ENCODE data around the gene AKR1D1. TPM values are rescaled to one million over a fixed set of nuclear protein-coding genes. Genes with fewer than 3 reads are reported as not detected.

Gene AKR1D1
- total and polyA plus RNA-seq, 2 of the 13 experiments (the other 11 are each of a cell fraction or from before 2014, with no cell fraction given), result 6.9 to 37.0 TPM

DNA sequence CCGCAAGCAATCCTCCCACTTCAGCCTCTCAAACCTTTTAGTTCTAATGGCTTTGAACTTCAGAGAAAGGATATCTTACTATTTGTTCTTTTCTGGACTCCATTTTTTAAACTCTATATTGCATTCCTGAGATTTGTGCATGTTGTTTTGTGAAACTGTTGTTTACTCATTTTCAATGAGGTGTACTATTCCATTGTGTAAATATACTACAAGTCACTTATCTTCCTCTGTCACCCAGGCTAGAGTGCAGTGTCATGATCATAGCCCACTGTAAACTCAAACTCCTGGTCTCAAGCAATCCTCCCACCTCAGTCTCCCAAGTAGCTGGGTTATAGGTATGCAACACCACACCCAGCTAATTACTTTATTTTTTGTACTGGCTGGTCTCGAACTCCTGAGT, 31.4 kb upstream of the AKR1D1 start (continued):
- TF ChIP-seq ZBTB40 (IDR thresholded peaks at IDR 0.05) (no peak), ZBTB40 (CRISPR knock-in tag; IDR thresholded peaks at IDR 0.05) (no peak), ARID4A (CRISPR knock-in tag; IDR thresholded peaks at IDR 0.05; ENCODE audit: borderline replicate concordance) (no peak), RFXAP (CRISPR knock-in tag; IDR thresholded peaks at IDR 0.05; ENCODE audit: borderline replicate concordance) (no peak), SIN3A (IDR thresholded peaks at IDR 0.05; ENCODE audit: borderline replicate concordance, low read depth, low read length) (no peak), ARNTL (CRISPR knock-in tag; IDR thresholded peaks at IDR 0.05) (no peak), ZBTB25 (CRISPR knock-in tag; IDR thresholded peaks at IDR 0.05) (no peak), ZFP36L1 (CRISPR knock-in tag; IDR thresholded peaks at IDR 0.05) (no peak), ZGPAT (CRISPR knock-in tag; IDR thresholded peaks at IDR 0.05) (no peak), FOXA1 (IDR thresholded peaks at IDR 0.05) (no peak), FOXA1 (CRISPR knock-in tag; IDR thresholded peaks at IDR 0.05) (0 out of 2 replicates have a peak, but pooled peaks have one; percentile 11), ZNF530 (CRISPR knock-in tag; IDR thresholded peaks at IDR 0.05; ENCODE audit: low read depth) (no peak), HMGA1 (CRISPR knock-in tag; conservative IDR thresholded peaks at IDR 0.05) (no peak), ISL2 (CRISPR knock-in tag; IDR thresholded peaks at IDR 0.05) (no peak), SETDB1 (CRISPR knock-in tag; IDR thresholded peaks at IDR 0.05; ENCODE audit: borderline replicate concordance) (no peak), ZNF850 (CRISPR knock-in tag; conservative IDR thresholded peaks at IDR 0.05) (no peak)

All from HepG2 (cell line).